Measurements from ENCODE around the gene ATIC.

The ATIC gene

GRCh38 chr2:215382480-215382879 lies 70.6 kb downstream of the ATIC start:
- ChIA-PET CTCF (no interaction called here), POLR2A (no interaction called here)
- Histone ChIP-seq H3K4me3 (ENCODE audit: low read depth, low read length) (no peak overlapping the region), H3K27ac (ENCODE audit: extremely low read depth, low read depth, low read length) (no peak overlapping the region), H3K4me1 (ENCODE audit: control insufficient read depth, insufficient read depth, low read length) (no peaks in the 10 kb centered on the region), H3K9me3 (ENCODE audit: control insufficient read depth, insufficient read depth, low read depth, low read length) (no peaks in the 10 kb centered on the region), H3K36me3 (ENCODE audit: control insufficient read depth in 2 of 2, insufficient read depth in 1 of 2, low read length in 2 of 2) (peaks cover 30 to 82% of the 10 kb centered on the region in 2 experiments)
- no peak for TF ChIP-seq ZNF26 (tag by site-specific recombination; IDR thresholded peaks at IDR 0.05)

GRCh38 chr2:215383652-215384279 lies 71.9 kb downstream of the ATIC start:
- no peaks in the 10 kb centered on the region for H3K9me3 ChIP-seq (ENCODE audit: control insufficient read depth, insufficient read depth, low read depth, low read length)
- H3K36me3 ChIP-seq (ENCODE audit: control insufficient read depth in 2 of 2, insufficient read depth in 1 of 2, low read length in 2 of 2), result peaks cover 23 to 82% of the 10 kb centered on the region in 2 experiments
- TF ChIP-seq ZNF555 (tag by site-specific recombination; conservative IDR thresholded peaks at IDR 0.05) (no peak), ZFP41 (tag by site-specific recombination; IDR thresholded peaks at IDR 0.05; ENCODE audit: borderline replicate concordance) (no peak), PRDM1 (tag by site-specific recombination; IDR thresholded peaks at IDR 0.05) (no peak), ZXDB (tag by site-specific recombination; IDR thresholded peaks at IDR 0.05) (no peak), ZNF664 (tag by site-specific recombination; IDR thresholded peaks at IDR 0.05) (no peak), ZFP69B (tag by site-specific recombination; IDR thresholded peaks at IDR 0.05) (no peak), CTCF (tag by site-specific recombination; IDR thresholded peaks at IDR 0.05) (no peak), ZNF596 (tag by site-specific recombination; IDR thresholded peaks at IDR 0.05) (no peak), ZNF639 (tag by site-specific recombination; IDR thresholded peaks at IDR 0.05) (no peak), REST (tag by site-specific recombination; IDR thresholded peaks at IDR 0.05) (no peak), HOXC10 (CRISPR knock-in tag; IDR thresholded peaks at IDR 0.05) (no peak)
- H3K4me1 ChIP-seq (ENCODE audit: control insufficient read depth, insufficient read depth, low read length), result no peaks in the 10 kb centered on the region
- CTCF ChIA-PET, result interaction anchor here (0.6 kb wide), 1 partner anchor 39 kb away, joined by 3 read pairs; no protein-coding TSS in a partner anchor
- H3K4me3 ChIP-seq (ENCODE audit: low read depth, low read length), result no peak overlapping the region
- H3K27ac ChIP-seq (ENCODE audit: extremely low read depth, low read depth, low read length), result no peak overlapping the region
- POLR2A ChIA-PET, result interaction anchor here (0.6 kb wide), 1 partner anchor 27 kb away, joined by 4 read pairs; no protein-coding TSS in a partner anchor

- peaks cover 20 to 77% of the 10 kb centered on the region in 2 experiments for H3K36me3 ChIP-seq (ENCODE audit: control insufficient read depth in 2 of 2, insufficient read depth in 1 of 2, low read length in 2 of 2)
- H3K4me1 ChIP-seq (ENCODE audit: control insufficient read depth, insufficient read depth, low read length), result no peaks in the 10 kb centered on the region
- H3K9me3 ChIP-seq (ENCODE audit: control insufficient read depth, insufficient read depth, low read depth, low read length), result no peaks in the 10 kb centered on the region
- ChIA-PET CTCF (no interaction called here), POLR2A (no interaction called here)
- no peak overlapping the region for H3K4me3 ChIP-seq (ENCODE audit: low read depth, low read length)
- no peak overlapping the region for H3K27ac ChIP-seq (ENCODE audit: extremely low read depth, low read depth, low read length)
- TF ChIP-seq ZNF174 (tag by site-specific recombination; IDR thresholded peaks at IDR 0.05), result no peak
- no peak for TF ChIP-seq ZNF677 (tag by site-specific recombination; IDR thresholded peaks at IDR 0.05)
- no peak for TF ChIP-seq ZSCAN18 (tag by site-specific recombination; IDR thresholded peaks at IDR 0.05)
- TF ChIP-seq ZNF830 (tag by site-specific recombination; IDR thresholded peaks at IDR 0.05; ENCODE audit: low read depth), result no peak
- TF ChIP-seq HOXC10 (CRISPR knock-in tag; IDR thresholded peaks at IDR 0.05), result no peak
- TF ChIP-seq ZNF777 (tag by site-specific recombination; IDR thresholded peaks at IDR 0.05; ENCODE audit: borderline replicate concordance), result no peak
- no peak for TF ChIP-seq ZSCAN16 (tag by site-specific recombination; IDR thresholded peaks at IDR 0.05)
- no peak for TF ChIP-seq ZNF292 (tag by site-specific recombination; IDR thresholded peaks at IDR 0.05; ENCODE audit: borderline replicate concordance, low read depth)
- TF ChIP-seq KLF16 (tag by site-specific recombination; IDR thresholded peaks at IDR 0.05), result no peak
These were observed 72.9 kb downstream of the ATIC start for GRCh38 chr2:215384710-215385109.
